Fibroblast of pulmonary artery (primary cell): ENCODE measurements around the gene GRWD1.

Experiments
- DNase-seq: peaks from one replicate; pipeline ENCODE4 v3.0.0-alpha.2; 2010; ENCODE audit warnings: low read depth
- H3K4me3 ChIP-seq: replicated peaks from 2 replicates; pipeline ENCODE4 v1.5.1; 2011; ENCODE audit warnings: low read depth, mild to moderate bottlenecking, control low read depth, low read length, moderate library complexity
- TF ChIP-seq, protein P1 (sequence below): IDR thresholded peaks from 2 replicates; pipeline ENCODE4 v1.5.1; 2011; ENCODE audit warnings: mild to moderate bottlenecking, control low read depth, low read length, inconsistent platforms; ENCODE audit errors: missing control alignments

Gene GRWD1

DNA sequence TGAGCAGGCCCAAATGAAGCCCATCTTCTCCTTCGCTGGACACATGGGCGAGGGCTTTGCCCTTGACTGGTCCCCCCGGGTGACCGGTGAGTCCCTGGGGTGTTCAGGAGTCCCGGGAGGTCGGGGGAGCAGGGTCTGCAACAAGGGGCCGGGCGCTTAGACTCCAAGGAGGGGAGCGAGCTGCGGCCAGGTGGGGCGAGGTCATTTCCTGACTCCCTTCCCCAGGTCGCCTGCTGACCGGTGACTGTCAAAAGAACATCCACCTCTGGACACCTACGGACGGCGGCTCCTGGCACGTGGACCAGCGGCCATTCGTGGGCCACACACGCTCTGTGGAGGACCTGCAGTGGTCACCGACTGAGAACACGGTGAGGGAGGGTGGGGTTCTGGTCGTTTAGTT lies 4.7 kb downstream of the GRWD1 start:
- TF ChIP-seq, protein P1, sequence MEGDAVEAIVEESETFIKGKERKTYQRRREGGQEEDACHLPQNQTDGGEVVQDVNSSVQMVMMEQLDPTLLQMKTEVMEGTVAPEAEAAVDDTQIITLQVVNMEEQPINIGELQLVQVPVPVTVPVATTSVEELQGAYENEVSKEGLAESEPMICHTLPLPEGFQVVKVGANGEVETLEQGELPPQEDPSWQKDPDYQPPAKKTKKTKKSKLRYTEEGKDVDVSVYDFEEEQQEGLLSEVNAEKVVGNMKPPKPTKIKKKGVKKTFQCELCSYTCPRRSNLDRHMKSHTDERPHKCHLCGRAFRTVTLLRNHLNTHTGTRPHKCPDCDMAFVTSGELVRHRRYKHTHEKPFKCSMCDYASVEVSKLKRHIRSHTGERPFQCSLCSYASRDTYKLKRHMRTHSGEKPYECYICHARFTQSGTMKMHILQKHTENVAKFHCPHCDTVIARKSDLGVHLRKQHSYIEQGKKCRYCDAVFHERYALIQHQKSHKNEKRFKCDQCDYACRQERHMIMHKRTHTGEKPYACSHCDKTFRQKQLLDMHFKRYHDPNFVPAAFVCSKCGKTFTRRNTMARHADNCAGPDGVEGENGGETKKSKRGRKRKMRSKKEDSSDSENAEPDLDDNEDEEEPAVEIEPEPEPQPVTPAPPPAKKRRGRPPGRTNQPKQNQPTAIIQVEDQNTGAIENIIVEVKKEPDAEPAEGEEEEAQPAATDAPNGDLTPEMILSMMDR, result no peak
- DNase-seq, result no peak
- H3K4me3 ChIP-seq, result no peak overlapping the region

DNA sequence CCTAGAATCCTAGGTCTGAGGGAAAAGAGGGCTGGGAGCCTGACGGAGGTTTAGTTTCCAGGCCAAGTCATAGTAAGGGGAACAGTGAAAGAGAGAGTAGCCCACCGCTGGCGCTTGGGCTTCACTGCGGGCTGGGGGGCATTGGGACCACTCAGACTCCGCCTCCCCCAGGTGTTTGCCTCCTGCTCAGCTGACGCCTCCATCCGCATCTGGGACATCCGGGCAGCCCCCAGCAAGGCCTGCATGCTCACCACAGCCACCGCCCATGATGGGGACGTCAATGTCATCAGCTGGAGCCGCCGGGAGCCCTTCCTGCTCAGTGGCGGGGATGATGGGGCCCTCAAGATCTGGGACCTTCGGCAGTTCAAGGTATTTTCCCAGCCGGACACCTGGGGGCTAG lies 5.1 kb downstream of the GRWD1 start:
- TF ChIP-seq, protein P1, result no peak
- DNase-seq, result no peak
- no peak overlapping the region for H3K4me3 ChIP-seq

DNA sequence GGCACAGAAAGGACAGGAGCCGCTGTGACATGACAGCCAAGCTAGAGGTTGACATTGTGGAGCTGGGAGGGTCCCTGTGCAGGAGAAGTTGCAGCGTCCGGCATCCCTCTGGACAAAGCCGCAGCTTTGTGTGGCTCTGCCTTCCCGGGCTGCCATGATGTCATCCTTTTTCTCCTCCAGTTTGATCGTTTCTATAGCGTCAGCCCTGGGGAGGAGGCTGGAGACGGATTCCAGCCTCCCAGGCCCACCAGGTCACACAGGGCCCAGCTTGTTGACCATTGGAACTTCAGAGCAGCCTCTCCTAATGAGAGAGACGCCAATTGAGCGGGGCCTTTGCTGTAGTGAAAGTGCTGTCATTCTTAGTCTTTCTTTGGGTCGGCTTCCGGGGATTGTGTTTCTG lies 5.8 kb downstream of the GRWD1 start:
- DNase-seq, result no peak
- TF ChIP-seq, protein P1, result no peak
- no peak overlapping the region for H3K4me3 ChIP-seq

DNA sequence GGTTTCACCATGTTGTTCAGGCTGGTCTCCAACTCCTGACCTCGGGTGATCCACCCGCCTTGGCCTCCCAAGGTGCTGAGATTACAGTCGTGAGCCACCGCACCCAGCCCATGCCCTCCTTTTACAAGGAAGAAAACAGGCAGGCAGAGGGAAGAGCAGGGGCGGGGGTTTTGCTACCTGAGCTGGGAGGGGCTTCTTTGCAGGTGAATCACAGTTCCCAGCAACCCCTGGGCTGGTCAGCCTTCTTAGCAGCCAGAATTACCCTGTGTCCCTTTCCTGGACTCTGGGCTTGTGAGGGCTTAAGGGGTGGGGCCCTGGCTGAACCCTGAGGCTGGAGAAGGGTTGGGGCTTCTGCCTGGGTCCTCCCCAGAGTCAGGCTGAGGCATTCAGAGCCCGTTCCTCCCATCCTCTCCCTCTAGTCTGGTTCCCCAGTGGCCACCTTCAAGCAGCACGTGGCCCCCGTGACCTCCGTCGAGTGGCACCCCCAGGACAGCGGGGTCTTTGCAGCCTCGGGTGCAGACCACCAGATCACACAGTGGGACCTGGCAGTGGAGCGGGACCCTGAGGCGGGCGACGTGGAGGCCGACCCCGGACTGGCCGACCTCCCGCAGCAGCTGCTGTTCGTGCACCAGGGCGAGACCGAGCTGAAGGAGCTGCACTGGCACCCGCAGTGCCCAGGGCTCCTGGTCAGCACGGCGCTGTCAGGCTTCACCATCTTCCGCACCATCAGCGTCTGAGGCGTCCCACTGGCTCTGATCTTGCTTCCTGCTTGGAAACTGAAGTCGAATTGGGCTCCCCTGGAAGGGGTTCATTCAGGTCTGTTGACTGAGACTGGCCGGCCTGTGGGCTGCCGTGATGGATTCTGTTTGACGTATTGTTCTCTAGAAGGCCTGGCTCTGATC lies 6.8 kb downstream of the GRWD1 start:
- TF ChIP-seq, protein P1, result no peak
- DNase-seq, result no peak
- no peak overlapping the region for H3K4me3 ChIP-seq

DNA sequence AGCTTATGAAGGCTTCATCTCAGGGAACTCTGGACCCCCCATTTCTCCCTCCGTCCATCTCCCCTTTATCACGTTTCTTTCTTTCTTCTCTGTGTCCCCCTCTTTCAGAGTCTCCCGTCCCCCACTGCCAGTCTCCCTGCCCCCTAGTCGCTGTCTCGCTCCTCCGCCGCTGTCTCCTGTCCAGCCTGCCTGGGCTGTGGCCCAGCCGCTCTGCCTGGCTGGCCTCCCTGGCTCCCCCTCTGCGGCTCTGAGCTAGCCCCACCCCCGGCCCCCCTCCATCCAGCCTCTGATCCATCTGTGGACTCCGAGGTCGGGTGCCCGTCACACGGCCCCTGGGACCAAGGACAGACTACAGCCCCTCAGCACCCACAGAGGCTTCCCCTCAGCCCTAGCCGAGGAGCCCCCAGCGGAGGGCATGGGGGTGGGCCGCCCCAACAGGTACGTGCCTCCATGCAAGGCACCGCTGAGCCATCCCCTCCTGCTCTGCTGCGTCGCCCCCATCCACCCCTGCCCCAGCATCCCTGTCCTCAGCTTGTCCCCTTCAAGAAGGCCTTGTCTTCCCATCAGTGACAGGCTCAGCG lies 8.5 kb downstream of the GRWD1 start:
- TF ChIP-seq, protein P1, result no peak
- no peak overlapping the region for H3K4me3 ChIP-seq
- no peak for DNase-seq

DNA sequence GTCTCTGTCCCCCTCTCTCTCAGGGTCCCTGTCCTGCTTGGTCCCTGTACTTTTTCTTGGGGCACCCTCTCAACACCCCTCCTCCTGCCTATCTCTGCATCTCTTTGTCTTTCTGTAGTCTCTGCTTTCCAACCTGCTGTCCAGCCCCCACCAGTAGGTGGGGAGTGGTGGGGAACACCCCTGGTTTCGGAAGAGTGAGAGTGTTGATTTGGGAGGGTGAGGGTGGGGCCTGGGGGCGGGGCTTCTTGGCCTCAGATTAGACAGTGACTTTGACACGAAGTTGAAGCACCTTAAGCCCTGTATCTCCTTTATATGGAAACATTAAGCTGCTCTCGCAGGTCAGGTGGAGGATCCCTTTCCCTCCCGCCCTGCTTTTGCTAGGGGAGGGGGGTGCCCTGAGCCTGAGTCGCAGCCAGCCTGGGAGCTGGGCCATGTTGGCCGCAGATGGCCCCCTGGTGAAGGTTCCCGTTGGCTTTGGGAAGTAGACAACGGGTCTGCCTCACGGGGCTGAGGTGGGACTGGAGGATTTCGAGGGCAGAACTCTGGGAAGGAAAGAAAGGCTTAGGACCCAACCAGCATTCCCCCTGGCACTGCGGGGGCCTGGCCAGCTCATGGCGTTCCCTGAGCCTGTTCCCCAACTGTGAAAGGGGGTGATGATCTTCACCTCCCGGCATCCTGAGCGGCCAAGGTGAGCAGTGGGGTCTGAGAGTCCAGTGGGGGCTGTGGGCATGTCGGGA lies 9.6 kb downstream of the GRWD1 start, which contains the start of gene KCNJ14:
Gene KCNJ14 (plus strand): TSS at position 404 of the 737 bp plus-strand sequence. CDS start 6,151 bp downstream, outside the sequence.
- TF ChIP-seq, protein P1, result no peak
- DNase-seq, result no peak
- no peak within 1 kb of the TSS for H3K4me3 ChIP-seq
